Measurements from ENCODE around the gene TRAPPC13.

TRAPPC13 gene

DNA sequence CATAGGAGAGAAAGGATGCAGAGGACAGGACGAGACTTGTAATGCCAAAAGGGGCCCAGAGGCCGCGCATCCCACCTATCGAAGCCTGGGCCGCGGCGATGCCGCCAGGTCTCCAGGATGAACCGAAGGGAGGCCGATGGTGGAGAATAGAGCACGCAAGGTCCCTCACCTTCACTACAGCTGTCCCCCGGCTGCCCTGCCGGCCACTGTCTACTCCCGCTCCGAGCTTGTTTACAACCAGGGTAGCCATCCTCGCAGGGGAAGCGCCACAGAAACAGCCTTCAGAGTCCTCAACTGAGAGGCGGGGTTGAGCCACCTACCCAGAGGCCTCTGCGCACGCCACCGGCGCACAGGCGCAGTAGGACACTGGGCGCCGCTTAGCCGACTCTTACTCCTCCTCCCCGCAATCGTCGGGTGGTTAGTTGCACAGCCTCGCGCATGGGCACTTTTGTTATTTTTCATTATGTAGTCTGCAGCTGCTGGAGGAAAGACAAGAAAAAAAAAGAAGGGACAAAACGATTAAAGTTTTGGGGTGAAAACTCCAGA is 729 bp upstream of the TRAPPC13 start, which contains the start of gene TRIM23:
Gene TRIM23 (minus strand): TSS at position 309 of the 546 bp plus-strand sequence. CDS start 59 bp downstream, at position 250.
- peak within 1 kb of the TSS; percentile 91 for H3K4me3 ChIP-seq (replicated peaks; ENCODE audit: insufficient read depth, low read length)
- no peaks in the 10 kb centered on the region for H3K27me3 ChIP-seq (ENCODE audit: insufficient read depth, poor library complexity, severe bottlenecking)
- peak within 1 kb of the TSS; percentile 71 for H3K27ac ChIP-seq (replicated peaks)
- no peak for TF ChIP-seq CTCF (IDR thresholded peaks at IDR 0.05; ENCODE audit: insufficient read depth, low read length)
- TF ChIP-seq, protein P1, sequence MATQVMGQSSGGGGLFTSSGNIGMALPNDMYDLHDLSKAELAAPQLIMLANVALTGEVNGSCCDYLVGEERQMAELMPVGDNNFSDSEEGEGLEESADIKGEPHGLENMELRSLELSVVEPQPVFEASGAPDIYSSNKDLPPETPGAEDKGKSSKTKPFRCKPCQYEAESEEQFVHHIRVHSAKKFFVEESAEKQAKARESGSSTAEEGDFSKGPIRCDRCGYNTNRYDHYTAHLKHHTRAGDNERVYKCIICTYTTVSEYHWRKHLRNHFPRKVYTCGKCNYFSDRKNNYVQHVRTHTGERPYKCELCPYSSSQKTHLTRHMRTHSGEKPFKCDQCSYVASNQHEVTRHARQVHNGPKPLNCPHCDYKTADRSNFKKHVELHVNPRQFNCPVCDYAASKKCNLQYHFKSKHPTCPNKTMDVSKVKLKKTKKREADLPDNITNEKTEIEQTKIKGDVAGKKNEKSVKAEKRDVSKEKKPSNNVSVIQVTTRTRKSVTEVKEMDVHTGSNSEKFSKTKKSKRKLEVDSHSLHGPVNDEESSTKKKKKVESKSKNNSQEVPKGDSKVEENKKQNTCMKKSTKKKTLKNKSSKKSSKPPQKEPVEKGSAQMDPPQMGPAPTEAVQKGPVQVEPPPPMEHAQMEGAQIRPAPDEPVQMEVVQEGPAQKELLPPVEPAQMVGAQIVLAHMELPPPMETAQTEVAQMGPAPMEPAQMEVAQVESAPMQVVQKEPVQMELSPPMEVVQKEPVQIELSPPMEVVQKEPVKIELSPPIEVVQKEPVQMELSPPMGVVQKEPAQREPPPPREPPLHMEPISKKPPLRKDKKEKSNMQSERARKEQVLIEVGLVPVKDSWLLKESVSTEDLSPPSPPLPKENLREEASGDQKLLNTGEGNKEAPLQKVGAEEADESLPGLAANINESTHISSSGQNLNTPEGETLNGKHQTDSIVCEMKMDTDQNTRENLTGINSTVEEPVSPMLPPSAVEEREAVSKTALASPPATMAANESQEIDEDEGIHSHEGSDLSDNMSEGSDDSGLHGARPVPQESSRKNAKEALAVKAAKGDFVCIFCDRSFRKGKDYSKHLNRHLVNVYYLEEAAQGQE (IDR thresholded peaks at IDR 0.05; ENCODE audit: insufficient replicate concordance, low read depth), result no peak
- peak; percentile 49 to 84 for DNase-seq (ENCODE audit: low read depth in 1 of 2, low spot score in 1 of 2)

DNA sequence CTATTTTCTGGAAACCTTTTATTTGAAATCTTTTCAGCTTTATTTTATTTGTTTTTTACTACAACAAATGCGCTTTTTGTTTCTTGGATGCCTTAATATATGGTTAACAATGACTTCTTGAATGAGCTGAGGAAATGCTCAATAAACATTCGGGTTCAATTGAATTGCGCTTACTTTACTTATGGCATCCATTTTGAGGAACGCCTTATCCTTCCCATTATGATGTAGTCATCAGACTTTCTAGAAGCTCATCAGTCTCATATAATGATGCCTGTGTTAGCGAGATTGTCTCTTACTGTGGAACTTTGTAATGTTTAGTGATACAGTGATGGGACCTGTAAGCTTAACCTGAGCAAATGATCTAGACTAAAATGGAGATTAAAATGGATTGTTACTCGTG is 916 bp downstream of the TRAPPC13 start:
- Histone ChIP-seq H3K27me3 (ENCODE audit: insufficient read depth, poor library complexity, severe bottlenecking) (no peaks in the 10 kb centered on the region), H3K27ac (replicated peaks) (peak overlapping the region; percentile 71; the same call in 1 of the 2 replicates), H3K4me3 (replicated peaks; ENCODE audit: insufficient read depth, low read length) (peak overlapping the region; percentile 91)
- TF ChIP-seq, protein P1 (IDR thresholded peaks at IDR 0.05; ENCODE audit: insufficient replicate concordance, low read depth), result no peak
- TF ChIP-seq CTCF (IDR thresholded peaks at IDR 0.05; ENCODE audit: insufficient read depth, low read length) (no peak), GABPA (IDR thresholded peaks at IDR 0.05; ENCODE audit: low read depth) (no peak), POLR2AphosphoS5 (IDR thresholded peaks at IDR 0.05; ENCODE audit: low read depth) (no peak), SPI1 (IDR thresholded peaks at IDR 0.05; ENCODE audit: borderline replicate concordance, low read depth) (no peak)
- DNase-seq (ENCODE audit: low read depth in 1 of 2, low spot score in 1 of 2), result no peak

DNA sequence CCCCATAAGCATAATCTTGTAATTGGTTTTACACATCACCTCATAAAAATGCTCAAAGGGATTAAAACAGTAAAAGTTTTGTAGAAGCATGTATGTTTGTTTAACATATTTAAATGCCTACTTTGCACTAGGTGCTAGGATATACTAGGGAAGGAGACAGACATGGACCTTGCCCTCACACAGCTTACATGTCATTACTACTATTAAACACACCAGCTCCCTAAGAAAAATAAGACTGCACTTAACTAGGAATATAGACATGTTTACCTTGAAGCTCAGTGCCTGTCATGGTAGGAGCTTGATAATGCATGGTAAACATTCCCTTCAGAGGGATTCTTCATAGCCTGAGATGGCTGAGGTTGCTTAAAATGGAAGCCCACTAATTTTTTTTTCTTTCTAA is 6.2 kb downstream of the TRAPPC13 start:
- TF ChIP-seq, protein P1 (IDR thresholded peaks at IDR 0.05; ENCODE audit: insufficient replicate concordance, low read depth), result no peak
- TF ChIP-seq POLR2AphosphoS5 (IDR thresholded peaks at IDR 0.05; ENCODE audit: low read depth) (no peak), SPI1 (IDR thresholded peaks at IDR 0.05; ENCODE audit: borderline replicate concordance, low read depth) (no peak), GABPA (IDR thresholded peaks at IDR 0.05; ENCODE audit: low read depth) (no peak), CTCF (IDR thresholded peaks at IDR 0.05; ENCODE audit: insufficient read depth, low read length) (no peak)
- Histone ChIP-seq H3K27me3 (ENCODE audit: insufficient read depth, poor library complexity, severe bottlenecking) (no peaks in the 10 kb centered on the region), H3K4me3 (replicated peaks; ENCODE audit: insufficient read depth, low read length) (no peak overlapping the region), H3K27ac (replicated peaks) (no peak overlapping the region)
- DNase-seq (ENCODE audit: low read depth in 1 of 2, low spot score in 1 of 2), result no peak
